Measurements from ENCODE around the gene SYDE2.
"Not testable (repeated sequence)": the region's sequence is repeated elsewhere in the genome, so short reads cannot be mapped to it uniquely, and the experiment has no call there.

The SYDE2 gene

GRCh38 chr1:85200463-85201339 lies at the start of gene SYDE2:
TSS of gene SYDE2 (minus strand) at chr1:85201016. CDS start at chr1:85200996, 20 bp downstream.
- Histone ChIP-seq H3K79me2 (ENCODE audit: control insufficient read depth, low read length) (no peaks in the 10 kb centered on the region), H3K9me3 (ENCODE audit: control insufficient read depth, insufficient read depth, low read length) (no peaks in the 10 kb centered on the region)

GRCh38 chr1:85249042-85249441 lies 48.2 kb upstream of the SYDE2 start:
- H3K4me2 ChIP-seq (ENCODE audit: low read length); H4K20me1 ChIP-seq (ENCODE audit: control insufficient read depth, insufficient read depth, low read depth, low read length); H3K79me2 ChIP-seq (ENCODE audit: control insufficient read depth, low read length); H3K4me1 ChIP-seq (ENCODE audit: control insufficient read depth, low read length); H3K9me2 ChIP-seq (replicated peaks; ENCODE audit: control insufficient read depth, low read length); H3K27ac ChIP-seq (ENCODE audit: low read depth, low read length); H3K9me3 ChIP-seq (ENCODE audit: control insufficient read depth, insufficient read depth, low read length); H3K27me3 ChIP-seq (ENCODE audit: control insufficient read depth, low read length); H3F3A ChIP-seq (ENCODE audit: control insufficient read depth, insufficient read depth); H3K4me3 ChIP-seq (ENCODE audit: low read length): not testable (repeated sequence)
- H3K36me3 ChIP-seq (ENCODE audit: control insufficient read depth, low read length) = peaks cover 29% of the 10 kb centered on the region

More at GRCh38 chr1:85200463-85201339, at the start of gene SYDE2:
- Histone ChIP-seq H3K27me3 (ENCODE audit: control insufficient read depth, low read length) (peaks cover 50% of the 10 kb centered on the region), H3F3A (ENCODE audit: control insufficient read depth, insufficient read depth) (no peaks in the 10 kb centered on the region), H4K20me1 (ENCODE audit: control insufficient read depth, insufficient read depth, low read depth, low read length) (no peaks in the 10 kb centered on the region), H3K36me3 (ENCODE audit: control insufficient read depth, low read length) (no peaks in the 10 kb centered on the region), H3K4me2 (ENCODE audit: low read length) (peak within 1 kb of the TSS; percentile 80), H3K4me3 (ENCODE audit: low read length) (peak within 1 kb of the TSS; percentile 68), H3K27ac (ENCODE audit: low read depth, low read length) (no peak within 1 kb of the TSS), H3K9me2 (replicated peaks; ENCODE audit: control insufficient read depth, low read length) (no peaks in the 10 kb centered on the region), H3K4me1 (ENCODE audit: control insufficient read depth, low read length) (peaks cover 10% of the 10 kb centered on the region)
- TF ChIP-seq EZH2phosphoT487 (IDR thresholded peaks at IDR 0.05; ENCODE audit: borderline replicate concordance, low read length) = no peak

GRCh38 chr1:85245891-85246290 lies 45.1 kb upstream of the SYDE2 start:
- Histone ChIP-seq H3K79me2 (ENCODE audit: control insufficient read depth, low read length) (no peaks in the 10 kb centered on the region), H3K36me3 (ENCODE audit: control insufficient read depth, low read length) (peaks cover 4% of the 10 kb centered on the region; the same call in 1 of the 2 replicates)
- no peak for TF ChIP-seq EZH2phosphoT487 (IDR thresholded peaks at IDR 0.05; ENCODE audit: borderline replicate concordance, low read length)
- TF ChIP-seq CTCF (IDR thresholded peaks at IDR 0.05; ENCODE audit: low read depth, low read length, poor library complexity, severe bottlenecking) = no peak

GRCh38 chr1:85245456-85245855 lies 44.6 kb upstream of the SYDE2 start:
- no peaks in the 10 kb centered on the region for H4K20me1 ChIP-seq (ENCODE audit: control insufficient read depth, insufficient read depth, low read depth, low read length)
- peaks cover 4% of the 10 kb centered on the region; the same call in 1 of the 2 replicates for H3K4me1 ChIP-seq (ENCODE audit: control insufficient read depth, low read length)
- no peaks in the 10 kb centered on the region for H3K36me3 ChIP-seq (ENCODE audit: control insufficient read depth, low read length)
- H3K27me3 ChIP-seq (ENCODE audit: control insufficient read depth, low read length) = no peaks in the 10 kb centered on the region
- no peak overlapping the region for H3K27ac ChIP-seq (ENCODE audit: low read depth, low read length)
- no peak overlapping the region for H3K4me2 ChIP-seq (ENCODE audit: low read length)
- TF ChIP-seq EZH2phosphoT487 (IDR thresholded peaks at IDR 0.05; ENCODE audit: borderline replicate concordance, low read length) (no peak), CTCF (IDR thresholded peaks at IDR 0.05; ENCODE audit: low read depth, low read length, poor library complexity, severe bottlenecking) (no peak)
- H3K9me2 ChIP-seq (replicated peaks; ENCODE audit: control insufficient read depth, low read length) = no peaks in the 10 kb centered on the region
- H3F3A ChIP-seq (ENCODE audit: control insufficient read depth, insufficient read depth) = peaks cover 3% of the 10 kb centered on the region; the same call in 1 of the 2 replicates
- no peaks in the 10 kb centered on the region for H3K79me2 ChIP-seq (ENCODE audit: control insufficient read depth, low read length)
- no peak overlapping the region for H3K4me3 ChIP-seq (ENCODE audit: low read length)
- no peaks in the 10 kb centered on the region; the same call in 1 of the 2 replicates for H3K9me3 ChIP-seq (ENCODE audit: control insufficient read depth, insufficient read depth, low read length)

More at GRCh38 chr1:85245891-85246290, 45.1 kb upstream of the SYDE2 start:
- Histone ChIP-seq H3K27ac (ENCODE audit: low read depth, low read length) (no peak overlapping the region), H3F3A (ENCODE audit: control insufficient read depth, insufficient read depth) (peaks cover 3% of the 10 kb centered on the region; the same call in 1 of the 2 replicates), H3K4me2 (ENCODE audit: low read length) (no peak overlapping the region), H3K9me3 (ENCODE audit: control insufficient read depth, insufficient read depth, low read length) (no peaks in the 10 kb centered on the region; the same call in 1 of the 2 replicates), H3K9me2 (replicated peaks; ENCODE audit: control insufficient read depth, low read length) (no peaks in the 10 kb centered on the region), H3K4me1 (ENCODE audit: control insufficient read depth, low read length) (peaks cover under 1% of the 10 kb centered on the region; the same call in 1 of the 2 replicates), H3K4me3 (ENCODE audit: low read length) (no peak overlapping the region), H4K20me1 (ENCODE audit: control insufficient read depth, insufficient read depth, low read depth, low read length) (no peaks in the 10 kb centered on the region), H3K27me3 (ENCODE audit: control insufficient read depth, low read length) (no peaks in the 10 kb centered on the region)

Measured in DOHH2 (cell line).